Anterior cingulate cortex (tissue), 58 donors: ENCODE results near the gene RPS25.
"Not testable (repeated sequence)": the region's sequence is repeated elsewhere in the genome, so short reads cannot be mapped to it uniquely, and the experiment has no call there.

ENCODE experiments used
- DNase-seq, 58 donors: peaks; one replicate each; lab custom pipeline; 2025; lab: John Stamatoyannopoulos, UW

The RPS25 gene

GRCh38 chr11:118975771-118976709 is 42.1 kb downstream of the RPS25 start:
- no peak for DNase-seq

GRCh38 chr11:118973985-118974384 is 44.2 kb downstream of the RPS25 start:
- DNase-seq = no peak

GRCh38 chr11:118971646-118972045 is 46.5 kb downstream of the RPS25 start, which contains the start of gene FOXR1:
TSS of gene FOXR1 (plus strand) at chr11:118971761. CDS start at chr11:118971932, 171 bp downstream.
- DNase-seq = no peak

GRCh38 chr11:118969508-118969907 is 48.6 kb downstream of the RPS25 start:
- not testable (repeated sequence) for DNase-seq
